Suppressor macrophage treated with lipopolysaccharide for 1 hour (primary cell): ENCODE data around the gene DGKH.
"Not testable (repeated sequence)": the region's sequence is repeated elsewhere in the genome, so short reads cannot be mapped to it uniquely, and the experiment has no call there.

Experiments
- DNase-seq, 3 donors: peaks; one replicate each; pipeline ENCODE4 v3.0.0-alpha.2; 2020 to 2022

DGKH gene

DNA sequence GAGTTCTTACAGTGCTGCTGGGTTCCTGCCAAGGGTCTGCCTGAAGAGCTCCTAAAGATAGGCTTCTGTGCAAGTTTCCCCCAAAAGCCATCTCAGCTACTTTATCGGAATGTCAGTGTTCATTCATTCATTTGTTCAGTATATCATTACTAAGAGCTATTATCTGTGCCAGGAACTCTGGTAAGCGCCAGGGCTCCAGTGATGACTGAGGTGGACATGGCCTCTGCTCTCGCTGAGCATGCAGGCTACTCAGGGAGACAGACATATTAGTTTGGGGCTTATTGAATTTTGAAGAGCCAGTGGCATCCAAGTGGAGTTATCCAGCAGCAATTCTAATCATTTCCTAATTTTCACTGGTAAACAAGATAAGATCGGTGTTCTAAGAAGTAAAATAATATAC lies 65.8 kb downstream of the DGKH start:
- DNase-seq = no peak

DNA sequence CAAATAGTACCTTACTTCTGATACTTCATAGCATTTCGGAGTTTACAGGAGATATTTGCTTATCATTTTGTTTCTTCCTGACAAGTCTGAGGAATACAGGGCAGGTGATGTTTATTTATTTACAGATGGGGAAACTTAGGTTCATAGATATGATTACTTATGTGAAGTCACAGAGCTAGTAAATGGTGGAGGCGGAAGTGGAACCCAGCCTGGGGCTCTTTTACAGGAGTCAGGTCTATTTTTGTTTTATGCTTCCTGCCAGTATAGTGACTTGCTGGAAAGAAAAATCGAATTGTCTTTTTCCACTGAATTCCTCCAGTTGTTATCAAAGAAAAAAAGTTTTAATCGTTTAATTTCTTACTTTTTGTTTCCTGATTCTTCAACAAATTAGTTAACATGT lies 66.5 kb downstream of the DGKH start:
- DNase-seq = no peak

DNA sequence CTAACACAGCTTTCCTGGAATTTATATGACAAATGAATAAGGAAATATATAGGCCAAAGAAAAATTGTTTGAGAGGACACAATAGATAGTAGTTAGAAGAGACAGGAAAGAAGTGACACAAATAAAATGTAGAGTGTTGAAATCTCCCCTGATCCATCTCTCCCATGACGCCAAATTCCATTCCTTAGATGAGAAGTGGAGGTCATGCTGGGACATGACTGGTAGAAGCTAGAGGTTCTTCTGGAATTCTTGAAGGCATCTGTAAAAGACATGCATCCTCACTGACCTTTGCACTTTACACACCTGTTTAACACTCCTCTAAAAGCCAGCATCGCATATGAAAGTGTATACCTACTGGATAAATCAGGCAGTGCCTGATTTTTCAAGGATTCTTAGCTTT lies 67.8 kb downstream of the DGKH start:
- no peak for DNase-seq

DNA sequence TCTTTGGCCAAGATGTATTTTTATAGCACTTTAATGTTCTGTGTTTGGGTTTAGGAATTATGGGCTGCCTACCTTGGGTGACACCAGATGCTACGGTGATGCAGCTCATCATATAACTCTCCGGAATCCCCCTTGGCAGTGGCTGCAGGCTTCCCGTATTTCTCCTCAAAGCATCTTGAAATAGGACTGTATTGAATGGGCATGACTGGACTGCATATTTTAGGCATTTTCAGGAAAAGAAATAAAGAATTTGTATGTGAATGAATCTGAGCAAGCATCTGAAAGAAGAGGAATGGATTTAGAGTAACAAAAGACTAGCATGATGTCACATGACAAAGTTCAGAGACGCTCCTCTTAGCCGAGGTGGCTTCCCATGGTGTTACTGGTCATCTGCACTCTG lies 70.6 kb downstream of the DGKH start:
- no peak for DNase-seq

DNA sequence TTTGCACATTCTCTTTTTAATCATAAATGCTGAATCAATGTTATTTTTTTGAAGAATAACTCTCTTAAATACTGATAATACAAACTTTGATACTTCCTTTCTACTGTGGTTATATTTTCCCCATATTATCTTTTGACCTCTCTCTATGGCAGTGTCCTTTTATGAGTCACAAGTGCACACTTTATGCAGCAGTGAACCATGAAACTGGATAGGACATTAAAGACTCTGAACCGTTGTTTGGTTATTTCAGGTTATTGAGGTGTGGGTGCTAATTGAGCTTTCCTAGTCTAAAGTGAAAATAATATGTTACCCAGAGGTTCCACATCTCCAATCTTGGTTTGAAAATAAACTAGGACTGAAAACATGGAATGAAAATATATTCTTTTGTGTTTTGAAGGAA lies 71.4 kb downstream of the DGKH start:
- no peak for DNase-seq

DNA sequence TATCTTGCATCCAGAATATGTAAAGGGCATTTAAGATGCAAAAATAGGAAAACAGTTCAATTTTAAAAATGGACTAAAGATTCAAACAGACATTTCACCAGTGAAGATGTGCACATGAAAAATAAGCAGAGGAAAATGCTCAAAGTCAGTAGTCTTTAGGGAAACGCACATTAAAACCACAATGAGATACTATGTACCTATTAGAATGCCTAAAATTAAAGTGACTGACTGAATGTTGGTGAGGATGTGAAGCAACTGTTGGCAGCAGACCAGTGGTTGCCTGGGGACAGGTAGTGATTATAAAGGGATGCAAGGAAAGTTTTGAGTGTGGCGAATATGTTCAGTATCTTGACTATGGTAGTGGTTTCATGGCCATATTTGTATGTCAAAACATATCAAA lies 75.2 kb downstream of the DGKH start:
- DNase-seq = no peak

DNA sequence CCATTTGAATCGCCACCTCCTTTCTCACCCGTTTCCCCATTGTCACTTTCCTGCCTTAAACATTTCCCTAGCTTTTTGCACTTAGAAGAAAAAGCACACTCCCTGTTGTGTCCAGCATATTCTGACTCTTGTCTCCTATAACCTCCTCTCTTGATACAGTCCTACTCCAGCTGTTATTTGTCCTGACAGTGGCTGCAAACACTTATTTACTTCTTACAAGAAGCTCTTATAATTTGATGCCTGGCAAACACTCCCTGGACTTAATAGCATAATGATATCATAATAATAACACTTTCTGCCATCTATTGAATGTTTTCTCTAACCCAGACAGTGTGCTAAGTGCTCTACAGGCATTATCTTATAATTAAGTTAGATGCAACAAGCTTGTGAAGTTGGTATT lies 76.6 kb downstream of the DGKH start:
- DNase-seq = no peak

DNA sequence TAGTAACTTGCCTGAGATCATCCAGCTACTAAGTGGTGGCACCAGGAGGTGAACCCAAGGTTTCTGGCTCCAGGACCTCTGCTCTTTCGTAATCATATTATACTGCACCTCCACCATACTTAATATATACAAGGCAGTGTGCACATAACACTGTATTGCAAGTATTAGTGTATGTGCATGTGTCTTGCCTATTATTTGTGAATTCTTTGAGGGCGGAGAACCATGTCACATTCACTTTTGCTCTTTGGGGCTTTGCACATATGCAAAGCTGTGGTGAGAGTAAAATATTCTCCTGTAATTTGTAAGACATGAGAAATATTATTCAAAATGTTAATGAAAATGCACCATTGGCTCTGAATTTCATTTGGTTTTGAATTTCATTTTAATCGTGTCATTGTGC lies 78.6 kb downstream of the DGKH start:
- DNase-seq = no peak

DNA sequence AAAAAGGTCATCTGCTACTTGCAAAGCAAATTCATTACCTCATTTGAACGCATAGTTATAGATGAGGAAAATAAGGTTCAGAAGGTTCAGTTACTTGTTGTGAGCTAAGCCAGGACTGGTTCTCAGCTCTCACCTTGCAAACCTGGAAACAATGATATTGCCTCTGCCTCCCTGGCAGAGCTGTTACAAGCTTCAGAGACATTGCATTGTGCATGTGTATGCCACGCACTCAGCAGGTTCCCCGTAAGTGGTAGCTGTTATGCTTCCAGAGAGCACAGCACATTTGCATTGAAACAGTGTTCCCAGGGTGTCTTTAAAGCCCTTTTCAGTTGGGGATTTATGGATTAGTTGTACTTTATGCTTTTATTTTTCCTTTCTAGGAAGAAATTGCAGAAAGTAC lies 80.6 kb downstream of the DGKH start:
- DNase-seq = no peak

DNA sequence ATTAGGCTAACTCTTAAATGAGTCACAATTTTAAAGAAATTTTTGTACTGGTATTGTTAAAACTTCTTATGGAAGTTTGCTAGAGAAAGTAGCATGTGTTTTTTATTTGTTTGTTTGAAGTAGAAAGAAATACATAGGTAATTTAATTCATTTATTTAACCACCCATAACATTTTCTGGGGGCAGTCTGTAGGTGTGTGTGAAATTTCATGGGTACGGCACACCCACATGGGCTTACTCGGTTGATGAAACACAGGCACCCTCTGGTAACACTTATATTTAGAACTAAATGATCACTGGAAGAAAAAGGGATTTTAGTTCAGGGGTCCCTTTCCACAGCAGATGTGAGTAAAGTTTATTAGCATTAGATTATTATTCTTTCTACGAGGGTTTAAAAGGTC lies 88.1 kb downstream of the DGKH start:
- DNase-seq = no peak

DNA sequence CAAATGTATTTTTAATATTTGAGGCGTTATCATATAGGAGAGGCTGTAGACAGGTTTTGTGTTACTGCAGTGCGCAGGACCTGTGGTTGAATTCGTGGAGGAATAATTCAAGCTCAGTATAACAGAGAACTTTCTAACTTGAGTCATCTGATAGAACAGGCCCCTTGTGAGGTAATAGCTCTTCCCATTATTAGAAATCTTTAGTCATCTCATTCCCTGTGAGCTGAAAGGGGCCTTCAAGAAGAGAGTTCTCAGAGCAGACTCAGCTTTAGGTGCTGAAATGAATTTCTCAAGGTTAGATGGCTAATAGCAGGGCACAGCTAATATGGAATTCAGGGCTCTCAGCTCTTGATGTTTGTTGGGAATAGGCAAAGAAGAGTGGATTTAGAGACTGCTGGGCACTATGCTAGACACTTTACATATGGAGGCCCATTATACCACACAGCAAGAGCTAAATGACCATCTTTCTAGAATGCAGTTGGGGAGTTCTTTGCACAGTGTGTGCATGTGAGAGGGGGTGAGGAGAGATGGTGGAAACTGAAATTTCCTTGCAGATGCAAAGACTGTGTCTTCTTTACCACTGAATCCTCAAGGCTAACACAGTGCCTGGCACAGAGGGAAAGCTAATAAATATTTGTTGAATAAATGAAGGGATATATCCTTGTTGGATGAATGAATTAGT lies 89.5 kb downstream of the DGKH start:
- peak in 2 of 3 donors; percentile 13 to 33 for DNase-seq

DNA sequence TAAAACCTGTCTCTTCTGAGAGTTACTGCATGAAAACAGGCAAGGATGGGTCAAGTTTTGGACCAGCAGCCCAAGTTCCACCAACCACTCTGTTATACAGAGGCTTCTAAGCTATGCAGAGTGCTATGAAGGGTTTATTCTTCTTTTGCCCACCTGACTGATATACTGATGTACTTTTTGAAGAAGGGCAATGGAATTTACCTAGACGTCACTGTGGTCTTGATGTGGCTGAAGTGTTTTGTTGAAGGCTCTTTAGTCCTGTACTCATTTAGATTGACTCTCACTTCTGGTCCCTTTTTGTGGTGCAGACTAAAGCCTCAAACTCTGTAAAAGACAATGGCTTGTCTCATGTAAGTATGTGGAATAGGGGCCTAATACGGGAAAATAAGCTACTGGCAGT lies 92.0 kb downstream of the DGKH start:
- DNase-seq = no peak

DNA sequence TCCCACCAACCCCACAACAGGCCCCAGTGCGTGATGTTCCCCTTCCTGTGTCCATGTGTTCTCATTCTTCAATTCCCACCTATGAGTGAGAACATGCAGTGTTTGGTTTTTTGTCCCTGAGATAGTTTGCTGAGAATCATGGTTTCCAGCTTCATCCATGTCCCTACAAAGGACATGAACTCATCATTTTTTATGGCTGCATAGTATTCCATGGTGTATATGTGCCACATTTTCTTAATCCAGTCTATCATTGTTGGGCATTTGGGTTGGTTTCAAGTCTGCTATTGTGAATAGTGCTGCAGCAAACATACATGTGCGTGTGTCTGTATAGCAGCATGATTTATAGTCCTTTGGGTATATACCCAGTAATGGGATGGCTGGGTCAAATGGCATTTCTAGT lies 92.6 kb downstream of the DGKH start:
- DNase-seq = not testable (repeated sequence)

DNA sequence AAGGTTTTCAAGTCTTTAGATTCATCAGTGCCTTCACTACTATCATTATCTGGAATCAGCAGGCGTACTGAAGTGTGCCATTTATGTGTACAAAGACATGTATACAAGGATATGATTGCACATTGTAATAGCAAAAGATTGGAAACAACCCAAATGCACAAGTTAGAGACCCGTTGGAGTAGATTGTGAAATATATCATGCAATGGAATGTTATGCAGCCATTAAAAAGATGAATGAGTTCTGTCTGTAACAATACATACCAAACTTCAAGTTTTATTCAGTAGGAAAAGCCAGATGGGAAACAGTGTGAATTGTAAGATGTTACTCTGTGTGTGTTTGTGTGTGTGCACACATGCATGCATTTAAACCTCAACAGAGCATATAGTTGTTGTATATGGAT lies 97.9 kb downstream of the DGKH start:
- no peak for DNase-seq

DNA sequence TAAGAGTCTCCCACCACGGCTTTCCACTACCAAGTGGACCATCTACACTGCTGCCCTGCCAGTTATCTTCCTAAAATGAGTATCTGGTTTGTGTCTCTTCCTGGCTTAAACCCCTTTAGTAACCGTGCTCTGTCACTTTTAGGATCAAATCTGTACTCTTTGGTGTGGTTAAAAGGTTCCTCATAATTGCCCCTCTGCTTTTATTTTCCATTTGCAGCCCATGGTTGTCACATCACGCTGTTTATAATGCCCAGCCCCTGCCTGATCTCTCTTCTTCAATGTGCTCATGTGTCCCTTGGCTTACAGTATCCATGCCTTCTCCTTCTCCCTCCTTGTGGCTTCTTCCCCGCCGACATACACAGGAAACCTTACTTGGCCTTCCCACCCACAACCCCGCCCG lies 100.1 kb downstream of the DGKH start:
- peak in 1 of 3 donors; percentile 20 for DNase-seq

DNA sequence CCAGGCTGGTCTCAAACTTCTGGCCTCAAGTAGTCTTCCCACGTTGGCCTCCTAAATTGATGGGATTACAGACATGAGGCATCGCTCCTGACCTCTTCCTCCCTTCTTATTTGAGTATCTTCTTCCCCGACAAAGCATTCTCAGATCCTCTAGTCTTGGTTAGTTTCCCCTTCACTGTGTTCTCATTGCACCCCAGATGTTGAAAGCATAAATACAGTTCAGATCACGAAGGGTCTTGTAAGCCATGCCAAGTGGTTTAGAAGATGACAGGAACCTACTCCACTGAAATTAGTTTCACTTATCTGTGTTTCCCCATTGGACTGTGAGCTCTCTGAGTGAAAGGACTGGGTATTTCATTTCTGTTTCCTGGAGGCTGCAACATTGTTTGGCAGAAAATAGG lies 100.7 kb downstream of the DGKH start:
- DNase-seq = peak in 2 of 3 donors; percentile 11 to 55

DNA sequence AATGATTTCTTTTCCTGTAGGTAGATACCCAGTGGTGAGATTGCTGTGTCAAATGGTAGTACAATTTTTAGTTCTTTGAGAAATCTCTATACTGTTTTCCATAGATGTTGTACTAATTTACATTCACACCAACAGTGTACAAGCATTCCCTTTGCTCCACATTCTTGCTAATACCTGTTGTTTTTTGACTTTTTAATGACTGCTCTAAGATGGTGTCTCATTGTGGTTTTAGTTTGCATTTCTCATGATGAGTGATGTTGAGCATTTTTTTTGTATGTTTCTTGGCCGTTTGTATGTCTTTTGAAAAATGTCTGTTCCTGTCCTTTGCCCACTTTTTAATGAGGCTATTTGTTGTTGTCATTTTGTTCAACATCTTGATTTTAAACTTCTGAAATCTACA lies 103.3 kb downstream of the DGKH start:
- no peak for DNase-seq

DNA sequence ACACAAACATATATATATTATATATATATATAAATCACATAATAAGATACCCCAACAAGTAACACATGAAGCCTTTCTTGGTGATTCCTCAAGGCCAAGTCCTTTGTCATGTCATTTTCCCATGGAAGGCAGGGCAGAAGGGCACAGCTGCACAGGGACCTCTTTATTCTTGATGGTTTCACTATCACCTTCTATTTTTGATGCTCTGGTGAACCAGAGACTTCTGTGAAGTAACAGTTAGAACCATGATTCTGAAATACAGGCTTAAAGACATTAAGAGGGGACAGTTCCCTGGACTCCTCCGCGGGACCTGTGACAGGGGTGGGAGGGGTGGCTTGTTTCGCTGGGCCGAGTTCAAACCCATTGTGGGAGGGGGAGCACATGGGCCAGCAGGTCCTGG lies 104.0 kb downstream of the DGKH start:
- DNase-seq = no peak

DNA sequence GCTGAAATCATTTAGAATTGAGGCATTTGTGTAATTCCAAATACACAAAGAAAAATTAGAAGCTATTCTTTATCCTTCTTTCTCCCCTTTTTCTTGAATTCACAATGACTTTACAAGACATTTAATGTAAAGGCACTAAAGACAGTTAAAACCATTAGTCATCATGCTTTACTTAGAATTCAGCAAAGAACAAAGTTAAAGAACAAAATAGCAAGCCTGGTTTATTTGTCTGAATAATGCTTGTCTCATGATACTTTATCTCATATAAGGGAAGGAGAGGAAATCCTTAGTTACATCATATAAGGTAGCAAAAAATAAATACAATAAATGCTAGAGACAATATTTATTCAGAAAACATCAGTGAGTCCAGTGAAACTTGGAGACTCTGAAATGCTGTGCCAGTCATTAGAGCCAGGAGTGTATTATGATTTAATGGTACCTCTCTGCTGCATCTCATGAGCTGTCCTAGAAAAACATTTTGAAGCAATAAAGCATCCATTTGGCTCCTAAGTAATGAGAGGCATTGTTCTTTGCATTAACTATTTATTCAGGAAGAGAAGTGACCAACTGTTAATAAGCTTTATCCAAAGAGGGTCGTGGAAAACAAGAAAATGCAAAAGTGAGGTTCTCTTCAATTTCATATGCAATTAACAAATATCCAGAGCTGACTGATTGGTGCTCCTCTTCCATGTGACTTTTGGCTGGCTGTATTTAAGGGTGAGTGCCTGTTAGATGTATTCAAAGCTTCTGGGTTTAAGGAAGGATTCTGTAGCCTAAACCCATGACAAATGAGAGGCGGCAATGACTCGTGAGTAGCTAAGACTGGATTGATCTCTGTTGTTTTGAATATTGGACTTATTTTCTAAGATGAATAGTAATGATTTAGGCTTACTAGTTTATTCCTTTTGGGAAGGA lies 105.0 kb downstream of the DGKH start:
- peak; percentile 57 to 62 (median 59) for DNase-seq

DNA sequence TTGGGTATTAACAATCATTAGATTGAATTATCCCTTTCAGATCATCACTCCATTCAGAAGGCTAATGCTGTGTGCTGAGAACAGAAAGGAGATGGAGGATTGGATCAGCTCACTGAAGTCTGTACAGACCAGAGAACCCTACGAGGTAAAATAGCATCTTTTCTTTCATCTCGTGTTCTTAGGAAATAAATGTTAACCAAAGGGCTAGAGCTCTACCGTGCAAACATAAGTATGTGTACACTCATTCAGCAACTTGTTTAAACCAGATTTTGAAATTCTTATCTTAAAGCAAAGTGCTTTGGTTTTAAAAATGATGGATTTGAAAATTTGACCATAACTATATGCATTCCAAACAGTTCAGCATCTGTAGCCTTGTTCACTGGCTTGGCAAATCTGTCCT lies 106.8 kb downstream of the DGKH start:
- DNase-seq = no peak

DNA sequence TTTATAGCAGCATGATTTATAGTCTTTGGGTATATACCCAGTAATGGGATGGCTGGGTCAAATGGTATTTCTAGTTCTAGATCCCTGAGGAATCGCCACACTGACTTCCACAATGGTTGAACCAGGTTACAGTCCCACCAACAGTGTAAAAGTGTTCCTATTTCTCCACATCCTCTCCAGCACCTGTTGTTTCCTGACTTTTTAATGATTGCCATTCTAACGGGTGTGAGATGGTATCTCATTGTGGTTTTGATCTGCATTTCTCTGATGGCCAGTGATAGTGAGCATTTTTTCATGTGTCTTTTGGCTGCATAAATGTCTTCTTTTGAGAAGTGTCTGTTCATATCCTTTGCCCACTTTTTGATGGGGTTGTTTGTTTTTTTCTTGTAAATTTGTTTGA lies 114.9 kb downstream of the DGKH start:
- DNase-seq = not testable (repeated sequence)

DNA sequence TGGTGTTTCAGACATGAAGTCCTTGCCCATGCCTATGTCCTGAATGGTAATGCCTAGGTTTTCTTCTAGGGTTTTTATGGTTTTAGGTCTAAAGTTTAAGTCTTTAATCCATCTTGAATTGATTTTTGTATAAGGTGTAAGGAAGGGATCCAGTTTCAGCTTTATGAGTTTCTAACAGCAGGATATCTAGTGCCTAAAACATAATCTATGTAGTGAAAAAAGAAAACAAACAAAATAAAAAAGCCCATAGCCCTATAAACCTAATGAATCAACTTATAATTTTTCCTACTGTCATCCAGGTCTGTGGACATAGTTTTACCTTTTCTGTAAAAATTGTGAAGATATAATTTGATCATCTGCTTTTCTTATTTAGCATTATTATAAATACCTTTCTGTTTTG lies 115.5 kb downstream of the DGKH start:
- DNase-seq = not testable (repeated sequence)

DNA sequence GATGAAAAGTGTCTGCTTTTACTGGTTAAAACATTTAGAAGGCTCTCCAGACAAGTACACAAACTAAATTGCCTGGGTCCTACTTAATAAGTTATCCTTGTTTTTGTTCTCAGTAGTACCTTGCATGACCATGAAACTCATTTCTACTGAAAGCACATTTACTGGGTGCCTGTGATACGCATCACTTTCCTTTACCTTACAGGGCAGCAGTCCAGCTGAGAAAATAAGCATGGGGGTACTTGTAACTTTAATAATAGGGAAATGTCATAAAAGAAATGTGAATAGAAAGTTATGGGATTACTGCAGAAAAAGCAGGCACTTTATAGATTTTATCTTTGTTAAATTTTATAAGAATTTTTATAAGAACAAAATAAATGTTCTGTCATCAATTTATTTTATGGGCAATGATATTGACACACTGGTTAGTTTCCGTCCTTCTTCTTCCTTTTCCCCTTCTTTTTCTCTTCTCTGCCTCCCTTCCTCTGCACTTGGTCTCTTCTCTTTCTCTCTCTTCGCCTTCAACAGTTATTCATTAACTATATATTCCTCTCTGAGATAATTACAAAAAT lies 116.2 kb downstream of the DGKH start:
- no peak for DNase-seq

DNA sequence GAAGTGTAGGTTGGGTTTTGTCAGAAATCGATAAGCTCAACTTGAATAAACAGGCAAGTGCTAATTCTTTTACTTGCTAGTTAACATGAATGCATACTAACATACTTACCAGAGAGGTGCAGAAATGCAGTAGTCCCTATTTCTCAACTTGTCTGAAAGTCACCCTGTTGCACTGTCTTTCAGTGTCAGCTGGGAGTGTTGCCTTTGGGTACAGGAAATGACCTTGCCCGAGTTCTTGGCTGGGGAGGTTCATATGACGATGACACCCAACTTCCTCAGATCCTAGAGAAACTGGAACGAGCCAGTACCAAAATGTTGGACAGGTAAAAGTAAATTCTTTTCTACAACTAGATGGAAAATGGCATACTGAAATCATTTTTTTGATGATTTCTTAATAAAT lies 120.0 kb downstream of the DGKH start:
- peak in 2 of 3 donors; percentile 29 to 32 for DNase-seq
